A673 (cell line): ENCODE measurements around the gene KCNQ1OT1. TPM values are rescaled to one million over a fixed set of nuclear protein-coding genes. Genes with fewer than 3 reads are reported as not detected.

Experiments used
- BruUV-seq: library from RNA; stranded (reverse); fragments of 400-500 nt; replicated peaks from 2 replicates; lab custom pipeline; 2021; lab: Mats Ljungman, UMichigan
- CTCF ChIA-PET: fragments of 300-600 bp; sonication (Branson Sonifier 250); formaldehyde crosslinking; loops from one replicate; lab custom pipeline; 2022; ENCODE audit warnings: antibody characterized with exemption; lab: Charles Lee
- POLR2A ChIA-PET: fragments of 300-600 bp; sonication (Branson Sonifier 250); formaldehyde crosslinking; loops from one replicate; lab custom pipeline; 2022; ENCODE audit warnings: antibody characterized with exemption; ENCODE audit not compliant: low non-redundant PET; lab: Charles Lee
- DNase-seq: peaks from one replicate; pipeline ENCODE4 v3.0.0-alpha.2; 2015; ENCODE audit warnings: low spot score
- H3K27ac ChIP-seq: fragments of 200-600 bp; sonication (generic); 2 replicates; pipeline ENCODE4 v1.5.1; 2016; ENCODE audit warnings: mixed run types, low read depth, mild to moderate bottlenecking, mixed read lengths, antibody characterized with exemption, low read length; ENCODE audit not compliant: poor library complexity, severe bottlenecking
- H3K27me3 ChIP-seq: fragments of 200-600 bp; sonication (generic); replicated peaks from 2 replicates; pipeline ENCODE4 v1.6.1; 2017; ENCODE audit warnings: mixed run types, low read depth, mild to moderate bottlenecking, mixed read lengths, antibody characterized with exemption, low read length; ENCODE audit not compliant: insufficient read depth, poor library complexity
- H3K36me3 ChIP-seq: fragments of 200-600 bp; sonication (generic); 2 replicates; pipeline ENCODE4 v1.6.1; 2016; ENCODE audit warnings: mixed run types, mild to moderate bottlenecking, mixed read lengths, antibody characterized with exemption, low read length; ENCODE audit not compliant: insufficient read depth, poor library complexity, severe bottlenecking
- H3K4me1 ChIP-seq: fragments of 200-600 bp; sonication (generic); 2 replicates; pipeline ENCODE4 v1.6.1; 2017; ENCODE audit warnings: mixed run types, mild to moderate bottlenecking, mixed read lengths, antibody characterized with exemption, low read length; ENCODE audit not compliant: insufficient read depth, poor library complexity, severe bottlenecking
- H3K4me3 ChIP-seq: fragments of 200-600 bp; sonication (generic); 2 replicates; pipeline ENCODE4 v1.5.1; 2016; ENCODE audit warnings: low read depth, mixed run types, mild to moderate bottlenecking, mixed read lengths, low read length; ENCODE audit not compliant: poor library complexity, severe bottlenecking
- H3K9me3 ChIP-seq: fragments of 200-600 bp; sonication (generic); 2 replicates; pipeline ENCODE4 v1.6.1; 2016; ENCODE audit warnings: mixed run types, low read depth, mild to moderate bottlenecking, mixed read lengths, antibody characterized with exemption, low read length; ENCODE audit not compliant: poor library complexity, severe bottlenecking
- EZH2 ChIP-seq: fragments of 200-600 bp; sonication (generic); IDR thresholded peaks from 2 replicates; pipeline ENCODE4 v1.6.1; 2017; ENCODE audit warnings: borderline replicate concordance, low read depth, mild to moderate bottlenecking, mixed read lengths, antibody characterized with exemption, low read length; ENCODE audit not compliant: poor library complexity, severe bottlenecking
- intact Hi-C: fragments of 100-400 bp; cut with micrococcal nuclease; formaldehyde crosslinking; loops from one replicate; pipeline ENCODE4 v1.10.0; 2022; ENCODE audit not compliant: unreplicated experiment
- total RNA-seq: library from RNA; stranded (reverse); gene quantifications from 2 replicates; pipeline ENCODE4 v1.2.3, GENCODE V29; 2021
- TF ChIP-seq, protein P1 (sequence below): fragments of 300-800, 200-600 bp; sonication (generic); conservative IDR thresholded peaks from 2 replicates; pipeline ENCODE4 v1.5.1; 2017; ENCODE audit warnings: low read depth, mild to moderate bottlenecking, antibody characterized with exemption, low read length, moderate library complexity, mixed read lengths

Gene KCNQ1OT1
- total RNA-seq, 1 experiment from 2014 or later, result 4.0 TPM

GRCh38 chr11:2581151-2581930 is 118.5 kb downstream of the KCNQ1OT1 start:
- Histone ChIP-seq H3K27me3 (no peaks in the 10 kb centered on the region), H3K36me3 (no peaks in the 10 kb centered on the region), H3K4me1 (no peaks in the 10 kb centered on the region), H3K9me3 (no peaks in the 10 kb centered on the region), H3K4me3 (no peak overlapping the region), H3K27ac (no peak overlapping the region)
- ChIA-PET POLR2A (no interaction called here), CTCF (no interaction called here)
- DNase-seq, result no peak
- BruUV-seq, result no TSS peak
- TF ChIP-seq, protein P1, sequence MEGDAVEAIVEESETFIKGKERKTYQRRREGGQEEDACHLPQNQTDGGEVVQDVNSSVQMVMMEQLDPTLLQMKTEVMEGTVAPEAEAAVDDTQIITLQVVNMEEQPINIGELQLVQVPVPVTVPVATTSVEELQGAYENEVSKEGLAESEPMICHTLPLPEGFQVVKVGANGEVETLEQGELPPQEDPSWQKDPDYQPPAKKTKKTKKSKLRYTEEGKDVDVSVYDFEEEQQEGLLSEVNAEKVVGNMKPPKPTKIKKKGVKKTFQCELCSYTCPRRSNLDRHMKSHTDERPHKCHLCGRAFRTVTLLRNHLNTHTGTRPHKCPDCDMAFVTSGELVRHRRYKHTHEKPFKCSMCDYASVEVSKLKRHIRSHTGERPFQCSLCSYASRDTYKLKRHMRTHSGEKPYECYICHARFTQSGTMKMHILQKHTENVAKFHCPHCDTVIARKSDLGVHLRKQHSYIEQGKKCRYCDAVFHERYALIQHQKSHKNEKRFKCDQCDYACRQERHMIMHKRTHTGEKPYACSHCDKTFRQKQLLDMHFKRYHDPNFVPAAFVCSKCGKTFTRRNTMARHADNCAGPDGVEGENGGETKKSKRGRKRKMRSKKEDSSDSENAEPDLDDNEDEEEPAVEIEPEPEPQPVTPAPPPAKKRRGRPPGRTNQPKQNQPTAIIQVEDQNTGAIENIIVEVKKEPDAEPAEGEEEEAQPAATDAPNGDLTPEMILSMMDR, result no peak
- no peak for TF ChIP-seq EZH2
- intact Hi-C loops, result no loop called here

- no TSS peak for BruUV-seq
- POLR2A ChIA-PET, result no interaction called here
- no peak for TF ChIP-seq EZH2
- TF ChIP-seq, protein P1, result no peak
- DNase-seq, result no peak
- CTCF ChIA-PET, result no interaction called here
- Histone ChIP-seq H3K4me3 (no peak overlapping the region), H3K27me3 (no peaks in the 10 kb centered on the region), H3K27ac (no peak overlapping the region), H3K4me1 (no peaks in the 10 kb centered on the region), H3K9me3 (no peaks in the 10 kb centered on the region), H3K36me3 (no peaks in the 10 kb centered on the region)
- intact Hi-C loops, result no loop called here
Observed at GRCh38 chr11:2580571-2581001, 119.2 kb downstream of the KCNQ1OT1 start.

- intact Hi-C loops, result no loop called here
- BruUV-seq, result no TSS peak
- TF ChIP-seq EZH2, result no peak
- TF ChIP-seq, protein P1, result no peak
- no peaks in the 10 kb centered on the region for H3K9me3 ChIP-seq
- POLR2A ChIA-PET, result no interaction called here
- no peak overlapping the region for H3K27ac ChIP-seq
- no peak for DNase-seq
- H3K4me1 ChIP-seq, result no peaks in the 10 kb centered on the region
- H3K36me3 ChIP-seq, result no peaks in the 10 kb centered on the region
- CTCF ChIA-PET, result no interaction called here
- no peak overlapping the region for H3K4me3 ChIP-seq
- H3K27me3 ChIP-seq, result no peaks in the 10 kb centered on the region
Observed at GRCh38 chr11:2580061-2580421, 119.8 kb downstream of the KCNQ1OT1 start.
